Activated naive CD4-positive, alpha-beta T cell (primary cell): ENCODE measurements around the gene MXRA5.
"Not testable (repeated sequence)": the region's sequence is repeated elsewhere in the genome, so short reads cannot be mapped to it uniquely, and the experiment has no call there.

Experiments used
- DNase-seq, 4 experiments: peaks; one replicate each; lab custom pipeline; 2025; lab: John Stamatoyannopoulos, UW

The MXRA5 gene

GRCh38 chrX:3343569-3343968 lies 2.9 kb downstream of the MXRA5 start:
- DNase-seq = not testable (repeated sequence)

GRCh38 chrX:3340016-3340415 lies 6.4 kb downstream of the MXRA5 start:
- DNase-seq = no peak

DNA sequence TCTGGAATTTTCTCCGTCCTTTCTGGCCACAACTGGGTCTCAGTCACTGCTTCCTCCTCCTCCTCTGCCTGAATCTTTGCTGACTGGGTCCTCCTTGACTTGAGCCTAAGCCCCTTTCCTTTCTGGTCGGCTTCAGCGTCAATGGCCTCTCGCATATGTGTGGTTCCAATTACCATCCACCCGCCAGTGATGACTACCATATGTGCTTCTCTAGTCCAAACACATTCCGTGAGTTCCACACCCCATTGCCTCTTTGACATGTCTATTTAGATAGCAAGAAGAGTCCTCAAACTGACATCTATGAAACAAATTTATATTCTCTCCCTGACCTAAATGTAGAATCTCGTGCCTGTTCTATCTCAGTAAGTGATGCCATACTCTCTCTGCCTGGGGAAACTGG lies 19.8 kb downstream of the MXRA5 start:
- DNase-seq = no peak

DNA sequence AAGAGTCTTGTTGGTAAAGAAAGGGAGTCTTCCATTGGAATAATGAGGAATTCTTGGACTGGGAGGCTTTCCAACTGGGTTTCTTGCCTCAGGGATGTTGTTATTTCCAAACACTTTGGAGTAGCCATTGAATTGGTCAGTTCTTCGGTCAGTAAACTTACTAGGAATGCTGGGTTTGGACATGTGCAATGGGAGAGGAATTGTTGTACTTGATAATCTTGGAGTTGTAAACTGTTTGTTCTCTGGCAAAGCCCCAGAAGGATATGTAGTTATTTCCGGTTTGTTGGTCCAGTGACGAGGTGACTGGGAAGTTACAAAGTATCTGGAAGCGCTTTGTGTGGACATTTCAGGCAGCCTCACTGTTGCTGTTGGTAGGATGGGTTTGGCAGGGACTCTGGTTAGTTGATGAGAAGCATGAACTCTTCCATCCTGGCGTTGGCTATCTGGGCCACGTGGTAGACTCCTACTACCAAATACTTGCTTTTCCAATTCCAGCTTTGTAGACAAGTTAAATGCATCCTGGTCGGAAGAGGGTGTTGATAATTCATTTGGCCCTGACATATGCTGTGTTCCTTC lies 25.9 kb downstream of the MXRA5 start:
- DNase-seq = no peak

GRCh38 chrX:3317191-3317718 lies 29.2 kb downstream of the MXRA5 start:
- no peak for DNase-seq

- DNase-seq = no peak
These were observed 34.3 kb downstream of the MXRA5 start for GRCh38 chrX:3312109-3312508.

DNA sequence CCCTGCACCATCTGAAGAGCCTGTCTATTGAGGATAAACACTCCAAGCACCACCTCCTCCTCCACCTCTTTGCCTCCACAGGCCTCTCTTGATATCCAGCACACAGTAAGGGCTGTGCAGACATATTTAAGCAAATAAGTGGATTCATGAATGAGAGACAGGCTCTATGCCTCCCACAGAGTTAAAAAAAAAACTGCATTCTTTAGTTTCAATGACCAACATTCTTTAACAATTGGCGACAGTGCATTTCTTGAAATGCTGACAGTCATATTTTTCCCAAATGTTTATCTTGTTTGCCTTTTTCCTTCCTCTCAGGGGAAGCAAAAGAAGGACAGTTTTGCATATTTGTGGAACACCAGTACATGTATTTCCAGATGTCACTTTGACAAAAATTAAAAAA lies 38.6 kb downstream of the MXRA5 start:
- no peak for DNase-seq

DNA sequence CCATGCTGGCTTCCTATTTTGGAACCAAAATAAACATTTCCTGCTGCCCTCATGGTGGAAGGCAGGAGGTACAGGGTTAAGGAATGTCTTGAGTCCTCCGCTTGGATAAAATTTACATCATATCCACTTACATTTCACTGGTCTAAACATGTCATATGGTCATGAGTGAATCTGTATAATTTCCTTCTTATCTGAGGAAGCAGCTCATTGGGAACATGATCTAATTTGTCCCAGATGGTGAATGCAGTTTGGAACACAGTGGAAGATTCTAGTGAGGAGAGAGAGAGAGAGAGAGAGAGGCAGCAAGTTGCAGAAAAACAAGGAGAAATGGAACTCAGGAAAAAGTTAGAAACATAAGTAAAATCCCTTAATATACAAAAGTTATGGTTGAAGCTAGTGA lies 46.8 kb downstream of the MXRA5 start:
- no peak for DNase-seq

DNA sequence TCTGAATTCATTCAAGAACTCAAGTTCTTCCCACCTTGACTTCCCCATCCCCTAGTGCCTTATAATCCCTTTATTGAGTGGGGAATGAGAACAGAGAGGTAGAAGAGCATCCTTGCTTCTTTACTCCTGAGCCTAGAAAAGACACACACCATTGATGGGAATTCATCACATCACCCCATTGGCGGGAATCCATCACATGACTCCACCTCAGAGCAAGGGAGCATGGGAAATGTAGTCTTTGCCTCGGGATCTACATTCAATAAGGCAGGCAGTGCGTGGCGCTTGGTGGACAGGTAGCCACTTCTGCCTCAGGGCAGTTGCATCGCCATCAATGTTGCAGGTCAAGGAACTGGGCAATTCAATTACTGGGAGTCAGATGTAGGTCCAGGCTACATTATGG lies 50.7 kb downstream of the MXRA5 start:
- DNase-seq = no peak

- no peak for DNase-seq
These were observed 53.2 kb downstream of the MXRA5 start for GRCh38 chrX:3293251-3293650.

DNA sequence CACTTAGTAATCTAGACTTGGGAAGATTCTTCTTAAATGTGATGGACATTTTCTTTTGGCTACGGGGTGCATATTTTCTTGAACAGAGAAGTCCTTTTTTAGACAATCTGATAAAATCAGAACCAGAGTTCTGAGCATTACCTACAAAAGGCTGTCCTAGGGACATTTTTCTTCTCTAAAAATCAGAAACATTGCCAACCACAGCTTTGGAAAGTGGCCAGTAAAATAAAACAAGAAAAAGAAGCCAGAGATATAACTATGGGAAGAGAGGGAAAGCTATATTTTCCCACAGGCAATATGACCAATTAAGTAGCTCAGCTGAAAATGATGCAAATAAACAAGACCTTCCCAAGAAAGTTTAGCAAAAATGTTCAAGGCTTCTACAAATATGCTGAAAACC lies 55.9 kb downstream of the MXRA5 start:
- no peak for DNase-seq

- no peak for DNase-seq
These were observed 60.1 kb downstream of the MXRA5 start for GRCh38 chrX:3286196-3286945.

- DNase-seq = no peak
These were observed 65.7 kb downstream of the MXRA5 start for GRCh38 chrX:3280706-3281105.

- not testable (repeated sequence) for DNase-seq
These were observed 72.8 kb downstream of the MXRA5 start for GRCh38 chrX:3273668-3274067.

DNA sequence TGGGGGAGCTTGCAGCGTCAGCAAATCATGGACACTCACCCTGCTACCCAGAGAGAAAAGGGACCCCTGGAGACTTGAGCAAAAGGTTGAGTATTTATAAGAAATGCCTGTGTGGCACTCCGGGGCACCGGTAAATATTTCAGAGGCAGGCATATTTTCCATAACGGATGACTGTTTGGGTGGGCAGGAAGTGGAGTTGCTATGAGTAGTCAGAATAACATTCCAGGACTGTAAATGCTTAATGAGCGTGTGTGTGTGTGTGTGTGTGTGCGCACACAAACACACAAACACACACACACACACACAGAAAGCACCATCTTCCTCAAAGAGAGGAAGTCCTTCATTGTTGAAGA lies 74.6 kb downstream of the MXRA5 start:
- no peak for DNase-seq

DNA sequence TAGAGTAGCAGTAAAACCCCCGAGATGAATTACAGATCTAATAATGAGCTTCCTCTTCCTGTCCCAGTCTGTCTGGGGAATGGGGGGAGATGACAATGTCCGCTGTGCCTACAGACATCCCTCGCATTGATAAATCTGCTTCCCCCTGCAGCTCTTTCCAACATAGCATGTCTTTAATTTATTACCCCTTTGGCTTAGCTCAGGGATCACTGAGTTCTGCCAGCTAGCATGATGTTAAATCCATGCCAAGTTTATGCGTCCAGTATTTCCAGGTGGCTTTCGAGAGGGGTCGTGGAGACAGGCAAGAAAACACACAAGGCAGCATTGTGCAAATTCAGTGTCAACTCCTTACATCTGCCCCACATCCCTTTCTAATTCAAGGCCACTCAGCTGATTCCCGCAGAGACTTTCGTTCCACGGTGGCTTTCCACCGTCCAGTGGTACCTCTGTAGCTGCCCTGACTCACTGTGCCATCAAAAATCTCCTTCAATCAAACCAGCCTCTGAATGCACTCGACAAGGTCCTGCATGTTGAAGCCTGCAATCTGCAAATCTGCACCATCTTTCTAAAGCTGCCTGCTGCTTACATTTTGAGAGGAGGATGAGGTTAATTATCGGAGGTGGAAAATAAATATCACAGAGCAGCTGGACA lies 75.1 kb downstream of the MXRA5 start:
- DNase-seq = no peak

DNA sequence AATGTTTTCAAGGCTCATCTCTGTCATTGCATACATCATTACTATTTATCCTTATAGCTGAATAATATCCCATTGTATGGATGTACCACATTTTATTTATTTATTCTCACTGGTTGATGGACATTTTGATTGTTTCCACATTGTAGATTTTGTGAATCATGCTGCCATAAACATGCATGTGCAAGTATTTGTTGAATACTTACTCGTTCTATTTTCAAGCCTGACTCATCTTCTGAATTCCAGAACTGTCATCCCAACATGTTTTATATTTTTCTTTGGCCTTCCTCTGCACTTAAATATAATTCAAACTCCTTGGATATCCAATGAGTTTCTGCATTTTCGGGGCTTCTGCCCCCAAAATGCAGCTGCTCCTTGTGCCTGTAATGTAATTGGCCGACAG lies 77.6 kb downstream of the MXRA5 start:
- DNase-seq = no peak

GRCh38 chrX:3263681-3264126 lies 82.7 kb downstream of the MXRA5 start:
- DNase-seq = no peak

DNA sequence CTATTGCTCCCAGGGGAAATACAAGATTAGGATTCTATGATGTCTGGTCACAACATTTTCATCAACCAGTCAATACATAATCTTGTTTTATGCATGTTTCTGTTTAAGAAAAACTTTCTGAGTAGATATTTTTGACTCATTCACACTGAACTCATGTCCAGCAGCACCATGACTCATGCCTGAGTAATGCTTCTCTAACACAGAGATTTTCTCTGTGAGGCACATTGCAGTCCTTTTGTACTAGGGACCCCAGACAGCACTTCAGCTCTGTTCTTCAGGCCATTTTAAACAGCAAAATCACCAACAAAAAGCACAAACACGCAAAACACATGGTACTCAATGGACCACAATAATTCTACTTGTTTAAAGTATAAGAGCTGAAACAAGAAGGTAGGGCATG lies 83.6 kb downstream of the MXRA5 start:
- DNase-seq = no peak
